Measurements from ENCODE around the gene ACCSL. TPM values are rescaled to one million over a fixed set of nuclear protein-coding genes. Genes with fewer than 3 reads are reported as not detected.

Gene ACCSL
- total and polyA plus RNA-seq, 2 donors (not counting 1 experiment from before 2014, with no cell fraction given) = not detected

GRCh38 chr11:44030996-44031395 is 16.8 kb upstream of the ACCSL start:
- no peaks in the 10 kb centered on the region for H3K79me2 ChIP-seq (ENCODE audit: control insufficient read depth, insufficient read depth, low read length)
- no peaks in the 10 kb centered on the region for H3K4me1 Mint-ChIP-seq
- peaks cover 0 to 4% (median 0%) of the 10 kb centered on the region in 3 donors for H3K9me3 ChIP-seq (ENCODE audit: control extremely low read depth in 1 of 3, control insufficient read depth in 2 of 3, insufficient read depth in 1 of 3, low read length in 2 of 3)
- ATAC-seq (ENCODE audit: low read depth) (no peak), DNase-seq (no peak)
- H3K27me3 Mint-ChIP-seq = peaks cover 46% of the 10 kb centered on the region
- H3K27me3 ChIP-seq (replicated peaks in 1 of 4; ENCODE audit: control extremely low read depth in 1 of 4, control insufficient read depth in 3 of 4, insufficient read depth in 4 of 4, low read length in 3 of 4) = peaks cover 0 to 13% (median 3%) of the 10 kb centered on the region in 4 experiments
- H3K4me2 ChIP-seq (replicated peaks; ENCODE audit: low read depth, low read length, poor library complexity, severe bottlenecking) = no peak overlapping the region
- H3K4me3 ChIP-seq (ENCODE audit: control extremely low read depth in 1 of 5, extremely low read depth in 1 of 5, insufficient read depth in 1 of 5, low read depth in 2 of 5, low read length in 4 of 5) = no peak overlapping the region
- WGBS (ENCODE audit: insufficient coverage) = 75% methylated on average over 5 of the region's 5 CpGs
- no peaks in the 10 kb centered on the region for H3K36me3 ChIP-seq (replicated peaks in 1 of 2; ENCODE audit: control extremely low read depth in 1 of 2, control insufficient read depth in 1 of 2, extremely low read depth in 1 of 2, insufficient read depth in 2 of 2, low read length in 1 of 2)
- TF ChIP-seq EZH2 (IDR thresholded peaks at IDR 0.05; ENCODE audit: borderline replicate concordance, insufficient read depth, low read depth, low read length, poor library complexity, severe bottlenecking) (no peak), CTCF (IDR thresholded peaks at IDR 0.05) (no peak)
- no peaks in the 10 kb centered on the region for H3K4me1 ChIP-seq (ENCODE audit: control insufficient read depth in 2 of 2, insufficient read depth in 2 of 2, low read length in 2 of 2)
- intact Hi-C loops (cut with micrococcal nuclease) = no loop called here
- H3K9me3 Mint-ChIP-seq (ENCODE audit: insufficient read depth) = peaks cover 6% of the 10 kb centered on the region
- no peak overlapping the region for H2AFZ ChIP-seq (ENCODE audit: insufficient read depth, low read depth, low read length, poor library complexity, severe bottlenecking)
- no peaks in the 10 kb centered on the region for H4K20me1 ChIP-seq (ENCODE audit: control insufficient read depth, insufficient read depth, low read length, poor library complexity, severe bottlenecking)
- no peak overlapping the region for H3K27ac Mint-ChIP-seq
- POLR2A ChIA-PET = no interaction called here
- H3K9ac ChIP-seq (ENCODE audit: low read length) = no peak overlapping the region
- CTCF ChIA-PET = no interaction called here
- no peak overlapping the region for H3K4me3 Mint-ChIP-seq
- H3K27ac ChIP-seq (ENCODE audit: low read length in 2 of 2) = no peak overlapping the region

- CTCF ChIA-PET = no interaction called here
These were observed 16.2 kb upstream of the ACCSL start for GRCh38 chr11:44031549-44031948.

More at GRCh38 chr11:44031549-44031948, 16.2 kb upstream of the ACCSL start:
- Histone ChIP-seq H3K4me1 (ENCODE audit: control insufficient read depth in 2 of 2, insufficient read depth in 2 of 2, low read length in 2 of 2) (no peaks in the 10 kb centered on the region), H3K9ac (ENCODE audit: low read length) (no peak overlapping the region), H3K4me3 (ENCODE audit: control extremely low read depth in 1 of 5, extremely low read depth in 1 of 5, insufficient read depth in 1 of 5, low read depth in 2 of 5, low read length in 4 of 5) (no peak overlapping the region), H4K20me1 (ENCODE audit: control insufficient read depth, insufficient read depth, low read length, poor library complexity, severe bottlenecking) (no peaks in the 10 kb centered on the region), H3K36me3 (replicated peaks in 1 of 2; ENCODE audit: control extremely low read depth in 1 of 2, control insufficient read depth in 1 of 2, extremely low read depth in 1 of 2, insufficient read depth in 2 of 2, low read length in 1 of 2) (no peaks in the 10 kb centered on the region), H2AFZ (ENCODE audit: insufficient read depth, low read depth, low read length, poor library complexity, severe bottlenecking) (no peak overlapping the region), H3K9me3 (ENCODE audit: control extremely low read depth in 1 of 3, control insufficient read depth in 2 of 3, insufficient read depth in 1 of 3, low read length in 2 of 3) (peaks cover 0 to 3% (median 0%) of the 10 kb centered on the region in 3 donors), H3K27ac (ENCODE audit: low read length in 2 of 2) (no peak overlapping the region), H3K27me3 (replicated peaks in 1 of 4; ENCODE audit: control extremely low read depth in 1 of 4, control insufficient read depth in 3 of 4, insufficient read depth in 4 of 4, low read length in 3 of 4) (peaks cover 0 to 13% (median 2%) of the 10 kb centered on the region in 4 experiments), H3K4me2 (replicated peaks; ENCODE audit: low read depth, low read length, poor library complexity, severe bottlenecking) (no peak overlapping the region), H3K79me2 (ENCODE audit: control insufficient read depth, insufficient read depth, low read length) (no peaks in the 10 kb centered on the region)
- peaks cover 43% of the 10 kb centered on the region for H3K27me3 Mint-ChIP-seq
- WGBS (ENCODE audit: insufficient coverage) = 95% methylated on average over 2 of the region's 5 CpGs
- H3K9me3 Mint-ChIP-seq (ENCODE audit: insufficient read depth) = peaks cover 4% of the 10 kb centered on the region
- POLR2A ChIA-PET = no interaction called here
- ATAC-seq (ENCODE audit: low read depth) (no peak), DNase-seq (no peak)
- no peaks in the 10 kb centered on the region for H3K4me1 Mint-ChIP-seq
- no peak overlapping the region for H3K4me3 Mint-ChIP-seq
- no peak overlapping the region for H3K27ac Mint-ChIP-seq
- intact Hi-C loops (cut with micrococcal nuclease) = no loop called here
- no peak for TF ChIP-seq EZH2 (IDR thresholded peaks at IDR 0.05; ENCODE audit: borderline replicate concordance, insufficient read depth, low read depth, low read length, poor library complexity, severe bottlenecking)
- TF ChIP-seq CTCF (IDR thresholded peaks at IDR 0.05) = no peak

All from B cell (primary cell).